ENCODE results near the gene TNFRSF4. TPM values are rescaled to one million over a fixed set of nuclear protein-coding genes. Genes with fewer than 3 reads are reported as not detected.
"Not testable (repeated sequence)": the region's sequence is repeated elsewhere in the genome, so short reads cannot be mapped to it uniquely, and the experiment has no call there.

Gene TNFRSF4
- 0.17 and 0.32 TPM in 2 replicates for total RNA-seq (2014; rRNA removed)
- polyA plus RNA-seq (2012): 0.43 TPM

DNA sequence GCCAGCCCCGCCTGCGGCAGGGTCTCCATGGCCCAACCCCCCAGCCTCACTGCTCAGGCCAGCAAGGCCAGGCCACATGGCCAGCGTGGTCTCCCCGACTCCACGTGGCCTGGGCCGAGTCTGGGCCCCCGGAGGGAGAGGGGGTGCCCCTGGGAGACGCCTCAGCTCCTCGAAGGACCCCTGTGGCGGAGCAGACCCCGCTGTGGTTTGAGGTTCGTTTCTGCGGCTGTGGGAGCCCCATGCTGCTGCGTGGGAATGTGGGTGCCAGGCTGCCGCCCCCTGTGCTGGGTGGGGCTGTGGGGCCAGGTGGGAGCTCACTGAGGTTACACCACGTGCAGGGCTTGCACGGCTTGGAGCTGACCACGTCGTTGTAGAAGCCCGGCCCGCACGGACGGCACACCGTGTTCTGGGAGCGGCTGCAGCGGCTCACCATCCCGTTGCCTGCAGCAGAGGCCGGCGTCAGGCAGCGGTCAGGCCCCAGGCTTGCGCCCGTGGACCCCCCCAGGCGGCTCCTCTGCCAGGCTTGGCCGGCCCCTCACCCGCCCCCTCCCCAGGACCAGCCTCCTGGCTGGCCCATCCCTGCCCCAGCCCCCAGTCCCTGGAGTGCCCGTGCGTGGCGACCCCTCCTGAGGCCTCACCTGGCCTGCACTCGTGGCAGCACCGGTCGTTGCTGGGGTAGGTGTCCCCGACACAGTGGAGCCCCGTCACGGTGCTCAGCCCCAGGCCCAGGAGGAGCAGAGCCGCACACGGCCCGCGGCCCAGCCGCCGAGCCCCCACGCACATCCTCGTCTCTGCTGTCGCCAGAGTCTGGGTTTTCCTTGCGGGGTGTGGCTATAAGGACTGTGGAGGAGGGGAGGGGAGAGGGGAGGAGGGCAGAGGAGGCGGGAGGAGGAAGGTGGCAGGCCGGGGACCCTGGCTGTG is at the start of gene TNFRSF4:
TSS of gene TNFRSF4 (minus strand) at position 809 of the 921 bp plus-strand sequence. CDS start at position 783, 26 bp downstream.
- no peak for DNase-seq (ENCODE audit: low read depth)

- DNase-seq (ENCODE audit: low read depth): no peak
These were observed 48.8 kb upstream of the TNFRSF4 start for GRCh38 chr1:1262758-1263157.

DNA sequence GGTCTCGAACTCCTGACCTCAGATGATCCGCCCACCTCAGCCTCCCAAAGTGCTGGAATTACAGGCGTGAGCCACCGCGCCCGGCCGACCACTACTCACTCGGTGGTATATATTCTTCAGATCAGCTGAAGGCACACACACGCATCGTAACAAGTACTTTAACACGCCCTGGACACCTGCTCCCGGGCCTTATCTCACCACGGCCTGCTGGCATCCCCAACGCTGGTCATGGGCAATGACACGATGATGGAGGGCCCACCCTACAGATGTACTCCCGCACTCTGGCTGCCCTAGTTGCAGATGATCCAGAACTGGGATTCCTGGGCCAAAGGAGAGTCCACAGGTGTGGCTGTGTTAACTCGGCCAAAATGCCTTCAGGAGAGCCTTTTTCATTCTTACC is 48.1 kb upstream of the TNFRSF4 start:
- DNase-seq (ENCODE audit: low read depth): no peak

- DNase-seq (ENCODE audit: low read depth): no peak
These were observed 47.0 kb upstream of the TNFRSF4 start for GRCh38 chr1:1260843-1261560.

- DNase-seq (ENCODE audit: low read depth): no peak
These were observed 46.1 kb upstream of the TNFRSF4 start for GRCh38 chr1:1259951-1260600.

GRCh38 chr1:1259540-1259939 is 45.6 kb upstream of the TNFRSF4 start:
- no peak for DNase-seq (ENCODE audit: low read depth)

GRCh38 chr1:1259119-1259488 is 45.2 kb upstream of the TNFRSF4 start:
- no peak for DNase-seq (ENCODE audit: low read depth)

- no peak for DNase-seq (ENCODE audit: low read depth)
These were observed 43.3 kb upstream of the TNFRSF4 start for GRCh38 chr1:1256956-1257871.

DNA sequence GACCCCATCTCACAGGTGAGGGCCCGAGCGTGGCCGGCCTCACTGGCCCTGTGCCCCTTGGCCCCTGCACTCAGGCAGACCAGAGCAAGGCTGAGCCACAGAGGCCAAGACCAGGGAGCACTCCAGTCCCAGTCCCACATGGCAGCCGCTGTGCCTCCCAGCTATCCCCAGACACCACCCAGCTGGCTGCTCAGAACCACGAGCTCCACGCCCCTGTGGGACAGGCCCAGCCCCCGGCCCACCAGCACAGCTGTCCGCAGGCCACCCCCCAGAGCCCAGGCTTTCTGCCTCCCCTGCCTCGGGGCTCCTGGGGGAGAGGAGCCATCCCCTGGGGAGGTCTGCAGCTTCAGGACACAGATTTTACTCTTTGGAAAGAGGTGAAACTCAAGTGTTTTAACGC is 41.7 kb upstream of the TNFRSF4 start:
- no peak for DNase-seq (ENCODE audit: low read depth)

- no peak for DNase-seq (ENCODE audit: low read depth)
These were observed 41.1 kb upstream of the TNFRSF4 start for GRCh38 chr1:1255078-1255477.

GRCh38 chr1:1254667-1254998 is 40.7 kb upstream of the TNFRSF4 start:
- DNase-seq (ENCODE audit: low read depth): no peak

DNA sequence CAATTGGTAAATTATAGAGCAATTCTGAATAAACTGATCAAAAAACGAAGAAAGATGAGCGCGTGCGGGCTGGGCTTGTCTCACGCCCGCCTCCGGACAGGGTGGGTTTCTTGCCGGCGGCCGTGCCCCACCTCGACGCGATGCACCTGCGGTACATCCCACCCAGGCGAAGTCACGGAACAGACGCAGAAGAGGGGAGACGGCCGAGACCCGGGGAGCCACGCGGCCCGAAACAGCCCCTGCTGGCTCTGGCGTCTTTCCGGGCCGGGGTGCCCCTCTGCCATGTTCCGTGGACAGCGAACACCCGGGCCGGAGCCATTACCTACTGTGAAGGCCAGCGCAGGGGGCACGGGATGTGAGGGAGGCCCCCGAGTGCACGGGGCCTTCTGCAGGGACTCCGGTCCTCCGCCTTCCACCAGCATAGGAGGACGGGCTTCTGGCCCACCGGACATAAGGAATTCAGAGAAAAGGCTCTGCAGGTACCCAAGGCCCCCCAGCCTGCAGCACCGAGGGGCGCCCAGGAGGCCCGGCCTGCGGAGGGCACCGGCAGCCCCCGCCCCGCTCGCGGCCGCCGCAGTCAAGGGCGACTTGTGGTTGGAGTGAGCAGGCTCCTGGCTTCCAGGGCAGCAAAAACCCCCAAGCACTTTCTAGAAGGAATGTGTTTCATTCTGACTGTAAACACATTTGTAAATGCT is 40.2 kb upstream of the TNFRSF4 start:
- no peak for DNase-seq (ENCODE audit: low read depth)

DNA sequence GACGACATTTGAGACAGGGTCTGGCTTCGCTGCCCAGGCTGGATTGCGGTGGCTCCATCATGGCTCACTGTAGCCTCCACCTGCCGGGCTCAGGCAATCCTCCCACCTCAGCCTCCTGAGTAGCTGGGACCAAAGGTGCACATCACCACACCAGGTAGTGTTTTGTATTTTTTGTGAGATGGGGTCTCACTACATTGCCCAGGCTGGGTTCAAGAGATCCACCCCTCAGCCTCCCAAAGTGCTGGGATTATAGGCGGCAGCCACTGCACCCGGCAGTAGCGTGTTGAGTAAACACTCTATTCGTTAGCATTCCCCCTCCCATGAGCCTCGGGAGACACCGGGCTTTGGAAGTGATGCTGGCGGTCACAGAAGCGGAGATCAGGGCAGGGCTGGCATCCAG is 39.4 kb upstream of the TNFRSF4 start:
- no peak for DNase-seq (ENCODE audit: low read depth)

- no peak for DNase-seq (ENCODE audit: low read depth)
These were observed 36.9 kb upstream of the TNFRSF4 start for GRCh38 chr1:1250786-1251284.

DNA sequence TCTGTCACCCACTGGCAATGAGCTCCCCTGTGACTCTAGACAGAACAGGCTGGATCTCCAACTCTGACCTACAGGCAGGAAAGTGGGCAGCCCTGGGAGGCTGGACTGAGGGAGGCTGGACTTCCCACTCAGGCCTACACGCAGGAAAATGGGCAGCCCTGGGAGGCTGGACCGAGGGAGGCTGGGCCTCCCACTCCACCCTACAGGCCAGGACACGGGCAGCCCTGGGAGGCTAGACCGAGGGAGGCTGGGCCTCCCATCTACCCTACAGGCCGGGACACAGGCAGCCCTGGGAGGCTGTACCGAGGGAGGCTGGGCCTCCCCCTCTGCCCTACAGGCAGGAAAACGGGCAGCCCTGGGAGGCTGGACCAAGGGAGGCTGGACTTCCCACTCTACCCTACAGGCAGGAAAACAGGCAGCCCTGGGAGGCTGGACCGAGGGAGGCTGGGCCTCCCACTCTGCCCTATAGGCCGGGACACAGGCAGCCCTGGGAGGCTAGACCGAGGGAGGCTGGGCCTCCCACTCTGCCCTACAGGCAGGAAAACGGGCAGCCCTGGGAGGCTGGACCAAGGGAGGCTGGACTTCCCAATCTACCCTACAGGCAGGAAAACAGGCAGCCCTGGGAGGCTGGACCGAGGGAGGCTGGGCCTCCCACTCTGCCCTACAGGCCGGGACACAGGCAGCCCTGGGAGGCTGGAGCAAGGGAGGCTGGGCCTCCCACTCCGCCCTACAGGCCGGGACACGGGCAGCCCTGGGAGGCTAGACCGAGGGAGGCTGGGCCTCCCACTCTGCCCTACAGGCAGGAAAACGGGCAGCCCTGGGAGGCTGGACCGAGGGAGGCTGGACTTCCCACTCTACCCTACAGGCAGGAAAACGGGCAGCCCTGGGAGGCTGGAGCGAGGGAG is 34.3 kb upstream of the TNFRSF4 start:
- not testable (repeated sequence) for DNase-seq (ENCODE audit: low read depth)

GRCh38 chr1:1247341-1247913 is 33.5 kb upstream of the TNFRSF4 start:
- no peak for DNase-seq (ENCODE audit: low read depth)

DNA sequence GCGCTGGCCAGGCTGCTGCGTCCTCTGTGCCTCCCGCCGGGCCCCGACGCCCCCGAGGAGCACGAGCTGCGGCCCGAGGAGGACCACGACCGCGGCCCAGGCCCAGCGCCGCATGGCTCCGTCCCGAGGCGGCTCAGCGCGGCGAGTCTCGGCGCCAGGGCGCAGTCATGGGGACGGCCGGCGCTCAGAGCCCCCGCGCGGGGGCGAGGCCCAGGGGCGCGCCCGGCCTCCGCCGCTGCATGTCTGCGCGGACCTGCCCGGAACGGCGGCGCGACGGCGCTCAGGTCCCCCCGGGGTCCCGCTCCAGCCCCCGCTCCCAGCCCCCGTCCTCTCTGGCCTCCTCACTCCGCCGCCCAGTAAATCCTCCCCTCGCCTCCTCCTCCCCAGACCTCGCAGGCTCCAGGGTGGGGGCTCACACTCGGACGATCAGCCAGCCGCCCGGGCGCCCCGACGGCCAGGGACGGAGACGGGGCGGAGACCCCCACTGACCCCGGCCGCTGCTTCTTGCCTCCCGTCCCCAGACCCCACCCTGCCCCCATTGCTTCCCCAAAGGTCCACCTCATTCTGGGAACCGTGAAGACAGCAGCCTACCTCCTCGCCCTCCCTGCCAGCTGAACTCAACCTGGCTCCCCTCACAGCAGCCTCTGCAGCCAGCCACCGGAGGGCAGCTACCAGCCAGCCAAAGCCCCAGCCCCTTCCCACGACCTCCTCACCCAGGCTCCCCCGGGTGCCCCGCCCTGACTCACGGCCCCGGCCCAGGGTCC is 32.8 kb upstream of the TNFRSF4 start, which contains the start of gene C1QTNF12:
TSS of gene C1QTNF12 (minus strand) at position 146 of the 764 bp plus-strand sequence. CDS start at position 114, 32 bp downstream.
- DNase-seq (ENCODE audit: low read depth): no peak

All from LHCN-M2 (cell line).